Tibial nerve (tissue), 4 donors: ENCODE measurements around the gene FTH1. TPM values are rescaled to one million over a fixed set of nuclear protein-coding genes. Genes with fewer than 3 reads are reported as not detected.

Source experiments
- DNase-seq, 2 donors: peaks; one replicate each; pipeline ENCODE4 v3.0.0-alpha.2; 2019; ENCODE audit warnings: low spot score in 2 of 2
- H3K27ac ChIP-seq, 4 donors: fragments of 200-600 bp; sonication (generic) in 3 of 4; one replicate each; pipeline ENCODE4 v1.5.1; 2017 to 2019; ENCODE audit warnings: mild to moderate bottlenecking in 1 of 4
- H3K27me3 ChIP-seq, 2 donors: fragments of 200-600 bp; sonication (generic) in 1 of 2; one replicate each; pipeline versions ENCODE4 v1.5.1 to v1.6.0; 2017 to 2019
- H3K36me3 ChIP-seq, 3 donors: fragments of 200-600 bp; sonication (generic); one replicate each; pipeline ENCODE4 v1.5.1; 2018 to 2019
- H3K4me1 ChIP-seq, 4 donors: fragments of 200-600 bp; sonication (generic) in 3 of 4; one replicate each; pipeline ENCODE4 v1.5.1; 2017 to 2019
- H3K4me3 ChIP-seq, 4 donors: fragments of 200-600 bp; sonication (generic) in 3 of 4; one replicate each; pipeline ENCODE4 v1.5.1; 2017 to 2019; ENCODE audit warnings: mild to moderate bottlenecking in 1 of 4, moderate library complexity in 1 of 4
- H3K9me3 ChIP-seq, 4 donors: fragments of 200-600 bp; sonication (generic) in 3 of 4; one replicate each; pipeline ENCODE4 v1.5.1; 2017 to 2019
- EP300 ChIP-seq, 2 donors: sonication (generic); formaldehyde crosslinking; IDR thresholded peaks; one replicate each; pipeline ENCODE4 v1.6.1; 2017; ENCODE audit warnings: antibody characterized with exemption in 2 of 2, mild to moderate bottlenecking in 1 of 2
- POLR2A ChIP-seq, 2 donors: fragments of 450-650 bp; IDR thresholded peaks; one replicate each; pipeline ENCODE4 v1.6.1; 2017; ENCODE audit warnings: antibody characterized with exemption in 2 of 2, mild to moderate bottlenecking in 2 of 2, moderate library complexity in 2 of 2
- WGBS, 2 donors: methylation state at CpG; one replicate each; pipeline ENCODE4 v1.1.5; 2018; 5-methylcytosine and 5-hydroxymethylcytosine counted together
- total RNA-seq, 4 donors: library from RNA; depleted of rRNA; stranded (reverse); fragments of >200 nt; gene quantifications; one replicate each; pipeline ENCODE4 v1.1.0, GENCODE V29; 2016
- TF ChIP-seq, protein P1 (sequence below), 5 experiments: fragments of 200-600 bp in 3 of 5; fragments of 450-650 bp in 2 of 5; sonication (generic) in 3 of 5; IDR thresholded peaks; one replicate each; pipeline ENCODE4 v1.5.1; 2016 to 2019; ENCODE audit warnings: antibody characterized with exemption in 5 of 5, mild to moderate bottlenecking in 3 of 5, moderate library complexity in 2 of 5

FTH1 gene
- total RNA-seq, 4 donors from 2014 or later = 3,872 to 5,003 (median 4,779) TPM

DNA sequence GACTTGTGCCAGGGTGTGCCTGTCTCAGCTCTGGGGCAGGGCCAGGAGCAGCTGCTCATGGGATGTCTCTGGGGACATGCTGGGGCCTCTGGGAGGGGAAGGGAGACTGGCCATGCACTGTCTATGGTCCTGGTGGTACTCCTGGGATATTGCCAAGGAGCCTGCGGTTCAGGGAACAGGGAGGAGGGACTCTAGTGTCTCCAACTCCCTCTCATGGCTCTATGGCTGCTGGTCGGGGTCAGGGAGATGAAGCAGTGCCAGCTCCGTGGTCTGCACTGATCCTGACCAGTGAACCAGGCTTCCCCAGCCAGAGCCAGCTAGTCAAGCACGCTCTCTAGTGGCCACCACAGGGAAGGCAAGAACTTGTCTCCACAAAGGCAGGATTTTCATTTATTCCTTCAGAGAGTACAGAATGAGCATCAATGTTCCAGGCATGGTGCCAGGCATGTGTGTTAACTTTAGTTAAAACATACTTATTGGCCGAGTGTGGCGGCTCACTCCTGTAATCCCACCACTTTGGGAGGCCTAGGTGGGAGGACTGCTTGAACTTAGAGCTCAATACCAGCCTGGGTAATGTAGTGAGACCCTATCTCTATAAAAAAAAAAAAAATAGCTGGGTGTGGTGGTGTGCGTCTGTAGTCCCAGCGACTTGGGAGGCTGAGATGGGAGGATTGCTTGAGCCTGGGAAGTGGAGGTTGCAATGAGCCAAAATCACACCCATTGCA is 19.8 kb downstream of the FTH1 start:
- peak in 1 of 2 donors; percentile 29 for TF ChIP-seq POLR2A (IDR thresholded peaks at IDR 0.05)
- peak in 1 of 2 donors; percentile 76 for TF ChIP-seq EP300 (IDR thresholded peaks at IDR 0.05)
- TF ChIP-seq, protein P1, sequence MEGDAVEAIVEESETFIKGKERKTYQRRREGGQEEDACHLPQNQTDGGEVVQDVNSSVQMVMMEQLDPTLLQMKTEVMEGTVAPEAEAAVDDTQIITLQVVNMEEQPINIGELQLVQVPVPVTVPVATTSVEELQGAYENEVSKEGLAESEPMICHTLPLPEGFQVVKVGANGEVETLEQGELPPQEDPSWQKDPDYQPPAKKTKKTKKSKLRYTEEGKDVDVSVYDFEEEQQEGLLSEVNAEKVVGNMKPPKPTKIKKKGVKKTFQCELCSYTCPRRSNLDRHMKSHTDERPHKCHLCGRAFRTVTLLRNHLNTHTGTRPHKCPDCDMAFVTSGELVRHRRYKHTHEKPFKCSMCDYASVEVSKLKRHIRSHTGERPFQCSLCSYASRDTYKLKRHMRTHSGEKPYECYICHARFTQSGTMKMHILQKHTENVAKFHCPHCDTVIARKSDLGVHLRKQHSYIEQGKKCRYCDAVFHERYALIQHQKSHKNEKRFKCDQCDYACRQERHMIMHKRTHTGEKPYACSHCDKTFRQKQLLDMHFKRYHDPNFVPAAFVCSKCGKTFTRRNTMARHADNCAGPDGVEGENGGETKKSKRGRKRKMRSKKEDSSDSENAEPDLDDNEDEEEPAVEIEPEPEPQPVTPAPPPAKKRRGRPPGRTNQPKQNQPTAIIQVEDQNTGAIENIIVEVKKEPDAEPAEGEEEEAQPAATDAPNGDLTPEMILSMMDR (IDR thresholded peaks at IDR 0.05) = peak; percentile 88 to 97 (median 94)
- DNase-seq = peak; percentile 95 to 99
- Histone ChIP-seq H3K4me3 (no peak overlapping the region), H3K27me3 (no peaks in the 10 kb centered on the region), H3K27ac (peak overlapping the region; percentile 2 to 94 (median 68)), H3K36me3 (no peaks in the 10 kb centered on the region), H3K9me3 (no peaks in the 10 kb centered on the region), H3K4me1 (peaks cover 0 to 49% (median 27%) of the 10 kb centered on the region in 4 donors)
- WGBS, 2 donors = 4 to 10% methylated on average over 8 of the region's 8 CpGs

DNA sequence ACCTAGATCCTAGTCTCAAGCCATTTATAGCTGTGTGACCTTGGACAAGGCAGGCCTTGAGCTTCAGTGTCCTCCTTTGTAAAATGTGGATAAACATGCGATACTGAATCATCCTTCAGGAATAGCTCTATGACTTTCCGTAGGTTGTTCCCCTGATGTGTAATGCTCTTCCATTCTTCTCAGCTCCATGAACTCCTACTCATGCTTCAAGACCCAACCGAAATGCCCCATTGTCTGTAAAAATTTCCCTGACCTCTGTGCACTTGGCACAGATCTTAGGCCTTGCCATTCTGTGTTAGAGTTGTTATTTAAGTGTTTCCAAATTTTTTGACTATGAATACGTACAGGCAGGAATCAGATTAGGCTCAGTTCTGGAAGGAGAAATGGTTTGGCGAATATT is 20.5 kb downstream of the FTH1 start:
- no peak for DNase-seq
- Histone ChIP-seq H3K9me3 (no peaks in the 10 kb centered on the region), H3K27ac (peak overlapping the region in 3 of 4 donors; percentile 2 to 94 (median 92)), H3K4me3 (no peak overlapping the region), H3K27me3 (no peaks in the 10 kb centered on the region), H3K4me1 (peaks cover 0 to 48% (median 27%) of the 10 kb centered on the region in 4 donors), H3K36me3 (no peaks in the 10 kb centered on the region)
- 88 to 89% methylated on average over 5 of the region's 5 CpGs for WGBS, 2 donors
- TF ChIP-seq, protein P1 (IDR thresholded peaks at IDR 0.05) = no peak
- TF ChIP-seq POLR2A (IDR thresholded peaks at IDR 0.05) = no peak
- no peak for TF ChIP-seq EP300 (IDR thresholded peaks at IDR 0.05)

DNA sequence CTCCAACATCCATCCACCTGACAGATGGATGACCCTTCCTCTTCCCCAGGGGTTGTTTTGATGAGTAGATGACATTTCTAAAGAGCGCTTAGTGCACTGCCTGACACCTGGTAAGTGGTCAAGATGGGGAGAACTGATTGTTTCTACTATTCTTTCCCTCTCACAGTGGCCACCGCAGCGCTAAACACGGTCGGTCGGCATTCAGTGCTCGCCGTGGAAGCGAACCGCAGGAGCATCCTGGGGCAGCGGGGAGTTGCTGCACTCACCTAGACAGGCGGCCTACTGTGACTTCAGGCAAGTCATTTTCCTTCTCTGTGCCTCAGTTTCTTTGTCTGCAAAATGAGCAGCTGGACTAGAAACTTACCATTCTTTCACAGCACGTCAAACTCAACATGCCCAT is 22.2 kb downstream of the FTH1 start:
- no peaks in the 10 kb centered on the region for H3K9me3 ChIP-seq
- H3K36me3 ChIP-seq = no peaks in the 10 kb centered on the region
- WGBS, 2 donors = 92 to 95% methylated on average over 13 of the region's 13 CpGs
- no peak overlapping the region for H3K4me3 ChIP-seq
- TF ChIP-seq POLR2A (IDR thresholded peaks at IDR 0.05) (no peak), EP300 (IDR thresholded peaks at IDR 0.05) (no peak)
- TF ChIP-seq, protein P1 (IDR thresholded peaks at IDR 0.05) = no peak
- no peaks in the 10 kb centered on the region for H3K27me3 ChIP-seq
- peaks cover 0 to 35% (median 23%) of the 10 kb centered on the region in 4 donors for H3K4me1 ChIP-seq
- no peak for DNase-seq
- H3K27ac ChIP-seq = no peak overlapping the region

DNA sequence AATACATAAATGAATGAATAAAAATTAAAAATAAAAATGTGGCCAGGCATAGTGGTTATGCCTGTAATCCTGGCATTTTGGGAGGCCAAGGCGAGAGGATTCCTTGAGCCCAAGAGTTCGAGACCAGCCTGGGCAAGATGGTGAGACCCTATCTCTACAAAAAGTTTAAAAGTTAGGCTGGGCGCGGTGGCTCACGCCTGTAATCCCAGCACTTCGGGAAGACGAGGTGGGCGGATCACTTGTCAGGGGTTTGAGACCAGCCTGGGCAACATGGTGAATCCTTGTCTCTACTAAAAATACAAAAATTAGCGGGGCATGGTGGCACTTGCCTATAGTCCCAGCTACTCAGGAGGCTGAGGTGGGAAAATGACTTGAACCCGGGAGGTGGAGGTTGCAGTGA is 27.0 kb downstream of the FTH1 start:
- 82 to 88% methylated on average over 10 of the region's 10 CpGs for WGBS, 2 donors
- H3K27ac ChIP-seq = no peak overlapping the region
- peaks cover 0 to 27% (median 2%) of the 10 kb centered on the region in 4 donors for H3K9me3 ChIP-seq
- no peaks in the 10 kb centered on the region for H3K27me3 ChIP-seq
- no peaks in the 10 kb centered on the region for H3K36me3 ChIP-seq
- H3K4me1 ChIP-seq = no peaks in the 10 kb centered on the region
- no peak overlapping the region for H3K4me3 ChIP-seq
- no peak for TF ChIP-seq POLR2A (IDR thresholded peaks at IDR 0.05)
- no peak for TF ChIP-seq EP300 (IDR thresholded peaks at IDR 0.05)
- TF ChIP-seq, protein P1 (IDR thresholded peaks at IDR 0.05) = no peak
- DNase-seq = no peak

- TF ChIP-seq, protein P1 (IDR thresholded peaks at IDR 0.05) = no peak
- TF ChIP-seq EP300 (IDR thresholded peaks at IDR 0.05) = no peak
- TF ChIP-seq POLR2A (IDR thresholded peaks at IDR 0.05) = no peak
- 79 to 90% methylated on average over 2 of the region's 2 CpGs for WGBS, 2 donors
- H3K36me3 ChIP-seq = no peaks in the 10 kb centered on the region
These were observed 31.6 kb downstream of the FTH1 start for GRCh38 chr11:61935861-61936260.

More at GRCh38 chr11:61935861-61936260, 31.6 kb downstream of the FTH1 start:
- Histone ChIP-seq H3K4me3 (no peak overlapping the region), H3K9me3 (peaks cover 0 to 28% (median 2%) of the 10 kb centered on the region in 4 donors), H3K27ac (no peak overlapping the region), H3K27me3 (no peaks in the 10 kb centered on the region), H3K4me1 (no peaks in the 10 kb centered on the region)
- no peak for DNase-seq
